Measurements from ENCODE around the gene CENPB.
"Not testable (repeated sequence)": the region's sequence is repeated elsewhere in the genome, so short reads cannot be mapped to it uniquely, and the experiment has no call there.

CENPB gene

DNA sequence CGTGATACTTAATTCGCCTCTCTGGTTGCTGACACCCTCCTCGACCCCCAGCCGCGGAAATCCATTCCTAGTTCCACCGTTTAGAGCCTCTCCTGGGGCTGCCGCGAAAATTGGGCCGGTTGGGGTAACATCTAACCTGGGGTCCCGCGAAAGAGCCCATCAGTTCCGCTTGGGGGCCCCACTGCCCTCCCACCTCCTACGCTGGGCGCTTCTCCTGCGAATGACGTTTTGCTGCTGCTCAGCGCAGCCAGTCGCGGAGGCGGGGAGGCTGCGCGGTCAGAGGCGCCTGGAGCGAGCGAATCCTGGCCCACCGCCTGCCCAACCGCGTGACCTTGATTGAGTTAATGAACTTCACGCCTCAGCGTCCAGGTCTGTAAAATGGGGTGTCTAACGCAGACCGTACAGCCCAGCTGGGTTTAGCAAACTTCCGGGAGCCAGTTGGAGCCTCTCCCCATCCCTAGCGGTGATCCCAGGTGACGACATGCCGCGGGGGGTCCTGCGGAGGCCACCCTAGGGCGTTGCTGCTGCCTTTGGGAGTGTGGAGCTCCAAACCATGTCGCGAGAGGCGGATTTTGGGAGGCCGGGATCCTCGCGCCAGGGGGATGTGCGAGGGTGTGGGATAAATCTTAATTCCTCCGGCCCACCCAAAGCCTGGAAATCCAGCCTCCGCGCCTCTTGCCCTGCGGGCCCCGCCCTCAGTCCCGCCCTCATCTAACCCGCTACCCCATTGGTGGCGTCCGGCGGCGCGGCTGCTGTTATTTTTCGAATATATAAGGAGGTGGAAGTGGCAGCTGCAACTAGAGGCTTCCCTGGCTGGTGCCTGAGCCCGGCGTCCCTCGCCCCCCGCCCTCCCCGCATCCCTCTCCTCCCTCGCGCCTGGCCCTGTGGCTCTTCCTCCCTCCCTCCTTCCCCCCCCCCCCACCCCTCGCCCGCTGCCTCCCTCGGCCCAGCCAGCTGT, 9.2 kb upstream of the CENPB start, which contains the start of gene CDC25B:
CDC25B (plus strand) TSS at position 800 of the 958 bp plus-strand sequence. CDS start 222 bp downstream, outside the sequence.
- peak; percentile 60 for DNase-seq (ENCODE audit: low read depth)
- H3K4me3 ChIP-seq (ENCODE audit: low read depth, low read length) = peak within 1 kb of the TSS; percentile 67

DNA sequence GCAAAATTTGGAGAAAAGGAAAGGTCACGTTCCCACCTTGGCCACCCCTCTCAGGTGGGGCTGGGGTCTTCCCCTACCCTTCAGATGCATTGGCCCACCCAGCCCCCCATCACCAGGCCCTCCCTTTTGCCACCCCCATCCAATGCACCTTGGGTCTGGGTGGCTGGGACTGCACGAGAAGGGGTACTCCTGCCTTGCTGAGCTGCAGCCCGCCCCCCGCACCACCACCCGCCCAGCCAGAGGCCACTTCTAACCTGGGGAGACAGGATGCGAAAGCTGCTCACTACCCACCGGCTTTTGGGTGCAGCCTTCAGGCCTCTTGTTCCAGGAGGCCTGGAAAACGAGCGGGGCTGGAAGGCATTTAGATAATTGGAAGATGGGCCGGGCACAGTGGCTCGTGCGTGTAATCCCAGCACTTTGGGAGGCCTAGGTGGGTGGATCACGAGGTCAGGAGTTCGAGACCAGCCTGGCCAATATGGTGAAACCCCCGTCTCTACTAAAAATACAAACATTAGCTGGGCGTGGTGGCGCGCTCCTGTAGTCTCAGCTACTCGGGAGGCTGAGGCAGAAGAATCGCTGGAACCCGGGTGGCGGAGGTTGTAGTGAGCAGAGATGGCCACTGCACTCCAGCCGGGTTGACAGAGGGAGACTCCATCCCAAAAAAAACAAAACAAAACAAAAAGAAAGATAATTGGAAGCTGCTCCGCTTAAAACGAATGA, 8.3 kb upstream of the CENPB start:
- peak overlapping the region; percentile 67 for H3K4me3 ChIP-seq (ENCODE audit: low read depth, low read length)
- DNase-seq (ENCODE audit: low read depth) = no peak

GRCh38 chr20:3794168-3794567, 7.6 kb upstream of the CENPB start:
- not testable (repeated sequence) for H3K4me3 ChIP-seq (ENCODE audit: low read depth, low read length); DNase-seq (ENCODE audit: low read depth)

DNA sequence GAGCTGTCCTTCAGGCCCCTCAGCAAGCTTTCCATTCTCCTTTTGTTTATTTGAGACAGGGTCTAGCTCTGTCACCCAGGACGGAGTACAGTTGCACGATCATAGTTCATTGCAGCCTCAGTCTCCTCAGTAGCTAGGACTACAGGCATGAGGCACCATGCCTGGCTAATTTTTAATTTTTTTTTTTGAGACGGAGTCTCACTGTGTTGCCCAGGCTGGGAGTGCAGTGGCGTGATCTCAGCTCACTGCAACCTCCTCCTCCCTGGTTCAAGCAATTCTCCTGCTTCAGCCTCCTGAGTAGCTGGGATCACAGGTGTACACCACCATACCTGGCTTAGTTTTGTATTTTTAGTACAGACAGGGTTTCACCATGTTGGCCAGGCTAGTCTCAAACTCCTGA, 2.7 kb upstream of the CENPB start:
- not testable (repeated sequence) for DNase-seq (ENCODE audit: low read depth); H3K4me3 ChIP-seq (ENCODE audit: low read depth, low read length)

DNA sequence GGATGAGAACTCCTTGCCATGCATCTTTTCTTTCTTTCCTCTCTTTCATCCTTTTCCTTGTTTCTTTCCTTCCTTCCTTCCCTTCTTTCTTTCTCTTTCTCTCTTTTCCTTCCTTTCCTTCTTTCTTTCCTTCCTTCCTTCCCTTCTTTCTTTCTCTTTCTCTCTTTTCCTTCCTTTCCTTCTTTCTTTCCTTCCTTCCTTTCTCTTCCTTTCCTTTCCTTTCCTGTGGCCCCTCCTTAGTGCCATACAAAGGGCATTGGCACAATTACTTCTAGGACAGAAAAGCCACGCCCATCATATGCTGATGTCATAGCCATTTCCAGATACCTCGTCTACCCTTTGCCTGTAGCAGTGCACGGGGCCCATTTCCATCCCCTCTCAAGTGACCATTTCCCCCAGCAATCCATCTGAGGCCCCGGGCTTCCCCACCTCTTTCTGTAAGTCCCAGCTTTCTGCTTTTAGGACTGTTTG, 2.2 kb upstream of the CENPB start:
- DNase-seq (ENCODE audit: low read depth) = no peak

DNA sequence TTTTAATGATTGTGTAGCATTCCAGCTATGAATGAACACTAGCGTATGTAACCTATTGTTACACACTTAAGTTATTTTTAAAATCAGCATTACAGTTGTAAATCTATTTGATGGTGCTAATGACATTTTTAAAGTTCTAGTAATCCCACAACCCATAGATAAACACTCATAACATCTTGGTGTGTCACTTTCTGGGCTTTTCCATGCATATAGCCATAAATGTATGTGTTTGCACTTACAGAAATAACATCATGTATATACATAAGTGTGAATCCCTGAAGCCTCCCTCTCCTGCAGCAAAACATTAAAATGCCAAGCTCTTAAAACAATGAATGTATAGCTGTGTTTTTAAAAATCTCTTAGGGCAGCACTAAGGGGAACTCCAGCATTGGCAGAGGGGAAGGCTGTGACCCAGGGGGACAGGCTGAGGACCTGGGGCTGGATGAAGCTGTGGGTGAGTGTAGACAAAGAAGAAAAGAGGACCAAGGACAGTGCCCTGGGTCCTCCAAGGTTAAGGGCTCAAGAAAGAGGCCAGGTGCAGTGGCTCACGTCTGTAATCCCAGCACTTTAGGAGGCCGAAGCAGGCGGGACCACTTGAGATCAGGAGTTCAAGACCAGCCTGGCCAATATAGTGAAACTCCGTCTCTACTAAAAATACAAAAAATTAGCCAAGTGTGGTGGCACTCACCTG, 929 bp upstream of the CENPB start:
- H3K4me3 ChIP-seq (ENCODE audit: low read depth, low read length) = peak overlapping the region; percentile 39

More for the DNA sequence above, 2.2 kb upstream of the CENPB start:
- no peak overlapping the region for H3K4me3 ChIP-seq (ENCODE audit: low read depth, low read length)

GRCh38 chr20:3786126-3786484, 435 bp downstream of the CENPB start:
- DNase-seq (ENCODE audit: low read depth) = no peak
- H3K4me3 ChIP-seq (ENCODE audit: low read depth, low read length) = peak overlapping the region; percentile 63

More for the DNA sequence above, 929 bp upstream of the CENPB start:
- no peak for DNase-seq (ENCODE audit: low read depth)

DNA sequence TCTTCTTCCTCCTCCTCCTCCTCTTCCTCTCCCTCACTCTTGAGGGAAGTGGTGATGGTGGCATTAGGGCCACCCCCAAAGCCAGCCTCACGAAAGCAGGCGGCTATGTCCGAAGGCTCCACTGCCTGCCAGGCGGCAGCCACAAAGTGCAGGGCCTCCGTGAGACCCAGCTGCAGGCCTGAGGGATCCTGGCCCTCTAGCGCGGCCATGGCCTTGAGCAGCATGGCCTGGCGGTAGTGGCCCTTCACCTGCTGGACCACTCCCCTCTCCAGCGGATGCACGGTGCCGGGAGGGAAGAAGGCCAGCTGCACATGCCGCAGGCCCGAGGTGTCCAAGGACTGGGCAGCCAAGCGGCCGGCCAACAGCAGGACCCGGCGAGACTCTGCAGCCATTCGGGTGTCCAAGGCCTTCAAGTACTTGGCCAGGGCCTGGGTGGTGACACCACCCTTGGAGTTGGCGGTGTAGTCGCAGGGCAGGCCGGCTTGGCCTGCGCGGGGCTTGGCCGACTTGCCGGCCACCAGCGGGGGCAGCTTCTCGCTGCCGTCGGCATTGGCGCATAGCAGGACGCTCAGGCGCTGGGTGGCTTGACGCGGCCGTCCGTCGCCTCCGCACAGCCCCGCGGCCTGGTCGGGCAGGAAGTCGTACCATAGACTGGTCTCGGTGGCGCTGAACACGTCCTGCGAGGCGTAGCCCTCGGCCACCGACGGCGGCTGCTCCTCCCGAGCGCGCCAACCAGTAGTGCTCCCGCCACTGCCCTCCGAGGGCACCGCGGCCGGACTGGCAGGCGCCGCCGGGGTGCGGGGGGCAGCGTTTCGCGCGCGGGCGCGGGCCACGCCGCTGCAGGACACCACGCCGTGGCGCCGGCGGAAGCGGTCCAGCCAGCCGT, 1.1 kb downstream of the CENPB start:
- DNase-seq (ENCODE audit: low read depth) = no peak
- H3K4me3 ChIP-seq (ENCODE audit: low read depth, low read length) = peak overlapping the region; percentile 63

DNA sequence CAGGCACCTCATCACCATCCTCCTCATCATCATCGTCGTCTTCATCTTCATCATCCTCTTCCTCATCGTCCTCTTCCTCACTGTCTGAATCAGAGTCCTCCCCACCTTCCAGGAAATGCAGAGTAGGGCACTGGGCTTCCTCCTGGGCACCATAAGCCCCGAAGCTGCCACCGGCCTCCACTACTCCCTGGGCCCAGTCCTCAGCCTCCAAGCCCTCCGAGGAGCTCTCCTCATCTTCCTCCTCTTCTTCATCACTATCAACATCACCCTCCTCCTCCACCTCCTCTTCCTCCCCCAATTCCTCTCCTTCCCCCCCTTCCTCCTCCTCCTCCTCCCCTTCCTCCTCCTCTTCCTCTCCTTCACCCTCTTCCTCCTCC, 1.7 kb downstream of the CENPB start:
- no peak for DNase-seq (ENCODE audit: low read depth)
- H3K4me3 ChIP-seq (ENCODE audit: low read depth, low read length) = peak overlapping the region; percentile 63

- DNase-seq (ENCODE audit: low read depth) = no peak
- H3K4me3 ChIP-seq (ENCODE audit: low read depth, low read length) = no peak overlapping the region
Observed at GRCh38 chr20:3784216-3784853, 2.2 kb downstream of the CENPB start.

DNA sequence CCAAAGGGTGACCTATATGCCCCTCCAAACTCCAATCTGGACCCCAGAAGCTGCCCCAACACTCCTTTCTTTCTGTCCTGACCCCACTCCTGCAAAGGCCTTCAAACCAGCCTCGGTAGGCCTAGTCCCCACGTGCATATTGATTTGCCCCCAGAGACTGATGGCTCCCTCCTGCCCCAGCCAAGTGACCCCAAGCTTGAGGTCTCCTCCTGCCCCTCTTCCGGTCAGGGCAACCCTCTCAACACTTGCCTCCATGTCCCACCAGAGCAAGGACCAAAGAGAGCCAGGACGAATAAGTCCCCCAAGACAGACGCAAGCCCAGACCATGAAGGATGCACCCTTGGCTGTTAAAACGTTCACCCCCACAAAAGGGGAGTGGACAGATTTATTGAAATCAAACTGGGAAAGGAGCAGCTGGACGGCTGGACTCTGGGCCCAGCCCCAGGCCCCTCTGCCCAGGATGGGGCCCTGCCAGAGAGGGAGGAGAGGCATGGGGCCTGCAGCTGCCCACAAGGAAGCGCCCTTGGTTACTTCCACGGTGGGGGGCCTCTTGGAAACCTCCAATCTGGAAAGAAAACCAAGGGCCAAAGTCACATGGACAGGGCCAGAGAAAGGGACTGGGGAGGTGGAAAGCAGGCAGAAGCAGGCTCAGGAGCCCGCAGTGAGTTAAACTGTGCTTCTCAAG, 2.9 kb downstream of the CENPB start:
- no peak for DNase-seq (ENCODE audit: low read depth)
- H3K4me3 ChIP-seq (ENCODE audit: low read depth, low read length) = no peak overlapping the region

GRCh38 chr20:3783068-3783489, 3.5 kb downstream of the CENPB start:
- no peak overlapping the region for H3K4me3 ChIP-seq (ENCODE audit: low read depth, low read length)
- DNase-seq (ENCODE audit: low read depth) = no peak

- no peak for DNase-seq (ENCODE audit: low read depth)
- H3K4me3 ChIP-seq (ENCODE audit: low read depth, low read length) = no peak overlapping the region
Observed at GRCh38 chr20:3782597-3782996, 3.9 kb downstream of the CENPB start.

GRCh38 chr20:3781153-3781910, 5.2 kb downstream of the CENPB start, which contains the start of gene SPEF1:
TSS of gene SPEF1 (minus strand) at chr20:3781448. CDS start at chr20:3781287, 161 bp downstream.
- H3K4me3 ChIP-seq (ENCODE audit: low read depth, low read length) = peak within 1 kb of the TSS; percentile 50
- DNase-seq (ENCODE audit: low read depth) = peak; percentile 72

DNA sequence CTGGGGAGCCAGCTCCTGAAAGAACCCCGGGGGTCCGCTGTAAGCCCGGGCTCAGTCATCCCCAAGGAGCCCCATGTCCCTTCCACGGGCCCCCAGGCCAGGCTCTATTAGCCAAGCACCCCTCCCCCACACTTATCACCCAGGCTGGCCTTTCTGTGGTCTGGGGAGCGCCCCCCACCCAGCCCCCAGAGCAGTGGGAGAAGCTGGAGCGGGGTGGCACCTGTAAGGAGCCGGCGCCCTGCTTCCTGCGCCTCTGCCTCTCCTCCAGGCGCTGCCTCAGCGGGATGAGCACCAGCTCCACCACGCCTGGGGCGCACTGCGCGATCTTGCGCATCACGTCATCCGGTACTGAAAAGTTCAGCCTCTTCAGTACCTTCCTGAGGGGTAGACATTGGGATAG, 7.6 kb downstream of the CENPB start:
- no peak overlapping the region for H3K4me3 ChIP-seq (ENCODE audit: low read depth, low read length)
- DNase-seq (ENCODE audit: low read depth) = no peak

- DNase-seq (ENCODE audit: low read depth) = no peak
- peak overlapping the region; percentile 51 for H3K4me3 ChIP-seq (ENCODE audit: low read depth, low read length)
Observed at GRCh38 chr20:3777716-3778629, 8.6 kb downstream of the CENPB start.
